ENCODE data around the gene CASP2. TPM values are rescaled to one million over a fixed set of nuclear protein-coding genes. Genes with fewer than 3 reads are reported as not detected.

The CASP2 gene
- total RNA-seq, 5 donors from 2014 or later (not counting 1 experiment from before 2014, with no cell fraction given), result 43.4 to 83.6 (median 73.7) TPM

- no peaks in the 10 kb centered on the region for H3K27me3 Mint-ChIP-seq
- H3K9me3 Mint-ChIP-seq, result no peaks in the 10 kb centered on the region
- H3K4me1 Mint-ChIP-seq, result peaks cover 41 to 43% (median 41%) of the 10 kb centered on the region in 3 donors
- Histone ChIP-seq H3K36me3 (ENCODE audit: control insufficient read depth in 2 of 2, extremely low read depth in 1 of 2, insufficient read depth in 1 of 2, low read length in 1 of 2) (no peaks in the 10 kb centered on the region), H3K4me1 (ENCODE audit: control insufficient read depth in 1 of 2, extremely low read depth in 1 of 2, insufficient read depth in 2 of 2, low read length in 2 of 2) (peaks cover 18 to 22% of the 10 kb centered on the region in 2 experiments), H3K27ac (ENCODE audit: low read length) (peak overlapping the region; percentile 78), H3K9me3 (no peaks in the 10 kb centered on the region), H3K4me3 (ENCODE audit: control insufficient read depth in 1 of 2, extremely low read depth in 1 of 2, low read length in 1 of 2) (peak overlapping the region in 1 of 2 donors; percentile 25), H3K27me3 (replicated peaks in 1 of 2; ENCODE audit: control insufficient read depth in 2 of 2, extremely low read depth in 1 of 2, insufficient read depth in 2 of 2, low read length in 1 of 2) (no peaks in the 10 kb centered on the region)
- H3K4me3 Mint-ChIP-seq, result peak overlapping the region; percentile 32 to 74 (median 68)
- POLR2A ChIA-PET, result interaction anchor here (0.6 to 0.9 kb wide), 2 partner anchors 17 to 90 kb away, joined by 5 to 7 read pairs; partner anchors contain the start of gene GSTK1 (in 1 of the 2)
- ATAC-seq (replicated peaks in 1 of 4), result peak in 3 of 4 experiments; percentile 23 to 40 (median 25)
- H3K36me3 Mint-ChIP-seq, result no peaks in the 10 kb centered on the region
- WGBS (ENCODE audit: insufficient coverage), result no CpG with 5 or more reads among the region's 1 CpG
- peak overlapping the region; percentile 82 to 94 for H3K27ac Mint-ChIP-seq
- CTCF ChIA-PET, result interaction anchor here (0.6 to 2.1 kb wide), 12 partner anchors 16 to 472 kb away, joined by 3 to 11 read pairs (median 4); partner anchors contain the start of gene GSTK1 (in 1 of the 2)
- DNase-seq, result no peak
Observed at GRCh38 chr7:143280160-143280559, 8.0 kb upstream of the CASP2 start.

GRCh38 chr7:143280566-143280965, 7.6 kb upstream of the CASP2 start:
- ChIA-PET POLR2A (interaction anchor here in 1 of 2 donors (0.6 kb wide), 1 partner anchor 9 kb away, joined by 3 read pairs; no protein-coding TSS in a partner anchor), CTCF (interaction anchor here (0.6 to 2.1 kb wide), 8 partner anchors 16 to 472 kb away, joined by 3 to 11 read pairs (median 4); partner anchors contain the start of gene GSTK1 (in 1 of the 2))
- H3K27me3 ChIP-seq (replicated peaks in 1 of 2; ENCODE audit: control insufficient read depth in 2 of 2, extremely low read depth in 1 of 2, insufficient read depth in 2 of 2, low read length in 1 of 2), result no peaks in the 10 kb centered on the region
- no CpG with 5 or more reads among the region's 2 CpGs for WGBS (ENCODE audit: insufficient coverage)
- H3K9me3 ChIP-seq, result no peaks in the 10 kb centered on the region
- H3K4me1 ChIP-seq (ENCODE audit: control insufficient read depth in 1 of 2, extremely low read depth in 1 of 2, insufficient read depth in 2 of 2, low read length in 2 of 2), result peaks cover 18 to 22% of the 10 kb centered on the region in 2 experiments
- peaks cover 41 to 45% (median 41%) of the 10 kb centered on the region in 3 donors for H3K4me1 Mint-ChIP-seq
- ATAC-seq (replicated peaks in 1 of 4) (no peak), DNase-seq (no peak)
- no peaks in the 10 kb centered on the region for H3K36me3 ChIP-seq (ENCODE audit: control insufficient read depth in 2 of 2, extremely low read depth in 1 of 2, insufficient read depth in 1 of 2, low read length in 1 of 2)
- no peaks in the 10 kb centered on the region for H3K36me3 Mint-ChIP-seq
- peak overlapping the region; percentile 78 for H3K27ac ChIP-seq (ENCODE audit: low read length)
- H3K9me3 Mint-ChIP-seq, result no peaks in the 10 kb centered on the region
- H3K4me3 Mint-ChIP-seq, result peak overlapping the region in 2 of 3 donors; percentile 68 to 74
- H3K27ac Mint-ChIP-seq, result peak overlapping the region; percentile 82 to 94
- H3K27me3 Mint-ChIP-seq, result no peaks in the 10 kb centered on the region
- no peak overlapping the region for H3K4me3 ChIP-seq (ENCODE audit: control insufficient read depth in 1 of 2, extremely low read depth in 1 of 2, low read length in 1 of 2)

GRCh38 chr7:143281529-143281928, 6.6 kb upstream of the CASP2 start:
- Histone ChIP-seq H3K27ac (ENCODE audit: low read length) (no peak overlapping the region), H3K27me3 (replicated peaks in 1 of 2; ENCODE audit: control insufficient read depth in 2 of 2, extremely low read depth in 1 of 2, insufficient read depth in 2 of 2, low read length in 1 of 2) (no peaks in the 10 kb centered on the region), H3K9me3 (no peaks in the 10 kb centered on the region), H3K4me1 (ENCODE audit: control insufficient read depth in 1 of 2, extremely low read depth in 1 of 2, insufficient read depth in 2 of 2, low read length in 2 of 2) (peaks cover 18 to 22% of the 10 kb centered on the region in 2 experiments), H3K4me3 (ENCODE audit: control insufficient read depth in 1 of 2, extremely low read depth in 1 of 2, low read length in 1 of 2) (no peak overlapping the region), H3K36me3 (ENCODE audit: control insufficient read depth in 2 of 2, extremely low read depth in 1 of 2, insufficient read depth in 1 of 2, low read length in 1 of 2) (no peaks in the 10 kb centered on the region)
- ChIA-PET POLR2A (no interaction called here), CTCF (interaction anchor here in 1 of 2 donors (1.0 kb wide), 1 partner anchor 41 kb away, joined by 3 read pairs; no protein-coding TSS in a partner anchor)
- Mint-ChIP-seq H3K4me1 (peaks cover 41 to 47% (median 41%) of the 10 kb centered on the region in 3 donors), H3K9me3 (no peaks in the 10 kb centered on the region), H3K27me3 (no peaks in the 10 kb centered on the region), H3K4me3 (no peak overlapping the region), H3K36me3 (no peaks in the 10 kb centered on the region), H3K27ac (peak overlapping the region; percentile 34 to 59)
- WGBS (ENCODE audit: insufficient coverage), result 89% methylated on average over 1 of the region's 2 CpGs
- ATAC-seq (replicated peaks in 1 of 4) (no peak), DNase-seq (no peak)

- no peaks in the 10 kb centered on the region for H3K27me3 Mint-ChIP-seq
- CTCF ChIA-PET, result interaction anchor here in 1 of 2 donors (1.1 kb wide), 1 partner anchor 17 kb away, joined by 4 read pairs; no protein-coding TSS in a partner anchor
- H3K27ac Mint-ChIP-seq, result no peak overlapping the region
- POLR2A ChIA-PET, result no interaction called here
- no peaks in the 10 kb centered on the region for H3K9me3 Mint-ChIP-seq
- no peaks in the 10 kb centered on the region for H3K36me3 Mint-ChIP-seq
- Histone ChIP-seq H3K4me1 (ENCODE audit: control insufficient read depth in 1 of 2, extremely low read depth in 1 of 2, insufficient read depth in 2 of 2, low read length in 2 of 2) (peaks cover 18 to 22% of the 10 kb centered on the region in 2 experiments), H3K4me3 (ENCODE audit: control insufficient read depth in 1 of 2, extremely low read depth in 1 of 2, low read length in 1 of 2) (no peak overlapping the region), H3K27me3 (replicated peaks in 1 of 2; ENCODE audit: control insufficient read depth in 2 of 2, extremely low read depth in 1 of 2, insufficient read depth in 2 of 2, low read length in 1 of 2) (no peaks in the 10 kb centered on the region), H3K27ac (ENCODE audit: low read length) (no peak overlapping the region), H3K9me3 (no peaks in the 10 kb centered on the region), H3K36me3 (ENCODE audit: control insufficient read depth in 2 of 2, extremely low read depth in 1 of 2, insufficient read depth in 1 of 2, low read length in 1 of 2) (no peaks in the 10 kb centered on the region)
- no peak overlapping the region for H3K4me3 Mint-ChIP-seq
- no peak for DNase-seq
- no peak for ATAC-seq (replicated peaks in 1 of 4)
- WGBS (ENCODE audit: insufficient coverage), result 98% methylated on average over 5 of the region's 8 CpGs
- peaks cover 41 to 51% (median 46%) of the 10 kb centered on the region in 3 donors for H3K4me1 Mint-ChIP-seq
Observed at GRCh38 chr7:143282124-143282523, 6.0 kb upstream of the CASP2 start.

- Histone ChIP-seq H3K9me3 (no peaks in the 10 kb centered on the region), H3K27me3 (replicated peaks in 1 of 2; ENCODE audit: control insufficient read depth in 2 of 2, extremely low read depth in 1 of 2, insufficient read depth in 2 of 2, low read length in 1 of 2) (no peaks in the 10 kb centered on the region), H3K27ac (ENCODE audit: low read length) (no peak overlapping the region), H3K36me3 (ENCODE audit: control insufficient read depth in 2 of 2, extremely low read depth in 1 of 2, insufficient read depth in 1 of 2, low read length in 1 of 2) (no peaks in the 10 kb centered on the region), H3K4me3 (ENCODE audit: control insufficient read depth in 1 of 2, extremely low read depth in 1 of 2, low read length in 1 of 2) (no peak overlapping the region), H3K4me1 (ENCODE audit: control insufficient read depth in 1 of 2, extremely low read depth in 1 of 2, insufficient read depth in 2 of 2, low read length in 2 of 2) (peaks cover 18 to 31% of the 10 kb centered on the region in 2 experiments)
- peaks cover 2% of the 10 kb centered on the region for H3K36me3 Mint-ChIP-seq
- peaks cover 48 to 61% (median 55%) of the 10 kb centered on the region in 3 donors for H3K4me1 Mint-ChIP-seq
- DNase-seq (no peak), ATAC-seq (replicated peaks in 1 of 4) (no peak)
- no peaks in the 10 kb centered on the region for H3K27me3 Mint-ChIP-seq
- peak overlapping the region; percentile 50 to 66 for H3K27ac Mint-ChIP-seq
- ChIA-PET POLR2A (no interaction called here), CTCF (interaction anchor here (0.8 to 1.2 kb wide), 4 partner anchors 16 to 43 kb away, joined by 3 to 7 read pairs (median 4); partner anchors contain the start of gene GSTK1 (in 1 of the 2))
- peak overlapping the region in 1 of 3 donors; percentile 26 for H3K4me3 Mint-ChIP-seq
- no peaks in the 10 kb centered on the region for H3K9me3 Mint-ChIP-seq
- WGBS (ENCODE audit: insufficient coverage), result 96% methylated on average over 4 of the region's 4 CpGs
Observed at GRCh38 chr7:143283381-143283780, 4.8 kb upstream of the CASP2 start.

GRCh38 chr7:143284591-143285469, 3.3 kb upstream of the CASP2 start, which contains the start of gene TMEM139:
TSS of gene TMEM139 (plus strand) at chr7:143284958. CDS start at chr7:143285958, 1,000 bp downstream.
- Mint-ChIP-seq H3K4me1 (peaks cover 48 to 59% (median 53%) of the 10 kb centered on the region in 3 donors), H3K9me3 (no peaks in the 10 kb centered on the region), H3K4me3 (peak within 1 kb of the TSS in 1 of 3 donors; percentile 26), H3K36me3 (peaks cover 2% of the 10 kb centered on the region), H3K27me3 (no peaks in the 10 kb centered on the region), H3K27ac (peak within 1 kb of the TSS; percentile 50 to 66)
- ATAC-seq (replicated peaks in 1 of 4) (no peak), DNase-seq (no peak)
- WGBS (ENCODE audit: insufficient coverage), result 99% methylated on average over 8 of the region's 19 CpGs
- no peak within 1 kb of the TSS for H3K4me3 ChIP-seq (ENCODE audit: control insufficient read depth in 1 of 2, extremely low read depth in 1 of 2, low read length in 1 of 2)
- no peaks in the 10 kb centered on the region for H3K27me3 ChIP-seq (replicated peaks in 1 of 2; ENCODE audit: control insufficient read depth in 2 of 2, extremely low read depth in 1 of 2, insufficient read depth in 2 of 2, low read length in 1 of 2)
- ChIA-PET POLR2A (no interaction called here), CTCF (interaction anchor here (0.6 kb wide), 2 partner anchors 8 to 26 kb away, joined by 3 read pairs; no protein-coding TSS in a partner anchor)
- H3K9me3 ChIP-seq, result no peaks in the 10 kb centered on the region
- H3K27ac ChIP-seq (ENCODE audit: low read length), result no peak within 1 kb of the TSS
- H3K4me1 ChIP-seq (ENCODE audit: control insufficient read depth in 1 of 2, extremely low read depth in 1 of 2, insufficient read depth in 2 of 2, low read length in 2 of 2), result peaks cover 14 to 33% of the 10 kb centered on the region in 2 experiments
- H3K36me3 ChIP-seq (ENCODE audit: control insufficient read depth in 2 of 2, extremely low read depth in 1 of 2, insufficient read depth in 1 of 2, low read length in 1 of 2), result no peaks in the 10 kb centered on the region
